H1 (cell line): ENCODE results near the gene NFATC1. TPM values are rescaled to one million over a fixed set of nuclear protein-coding genes. Genes with fewer than 3 reads are reported as not detected.

ENCODE experiments used
- ATF2 ChIP-seq: IDR thresholded peaks from 2 replicates; pipeline ENCODE4 v1.6.1; 2012; ENCODE audit warnings: low read length, inconsistent platforms
- polyA plus RNA-seq, 7 experiments: library from polyadenylated mRNA; depleted of rRNA in 3 of 7; stranded (reverse) in 5 of 7; unstranded in 2 of 7; fragments of >200 nt in 5 of 7; fragments of 200-250 nt in 2 of 7; gene quantifications; 1 replicate in 5 of 7; 2 replicates in 1 of 7; 4 replicates in 1 of 7; pipeline versions ENCODE4 v1.2.1 to v1.2.3, GENCODE V29; 2011 to 2013; ENCODE audit warnings: missing spikeins in 2 of 7, mixed read lengths in 2 of 7
- total RNA-seq: library from RNA; stranded (reverse); fragmentation: NEBNext Ultra II Directional; extraction: Animal tissue kit (Norgen Biotek cat#: 25700); gene quantifications from 2 replicates; pipeline ENCODE4 v1.2.1, GENCODE V29; 2021

The NFATC1 gene
- total and polyA plus RNA-seq, 2 of the 8 experiments (the other 6 are each of a cell fraction or from before 2014, with no cell fraction given), result 2.0 to 6.6 TPM

GRCh38 chr18:79549638-79550000 lies 153.9 kb downstream of the NFATC1 start (continued):
- TF ChIP-seq ATF2, result no peak
